ENCODE data around the gene NARS2.

DNA sequence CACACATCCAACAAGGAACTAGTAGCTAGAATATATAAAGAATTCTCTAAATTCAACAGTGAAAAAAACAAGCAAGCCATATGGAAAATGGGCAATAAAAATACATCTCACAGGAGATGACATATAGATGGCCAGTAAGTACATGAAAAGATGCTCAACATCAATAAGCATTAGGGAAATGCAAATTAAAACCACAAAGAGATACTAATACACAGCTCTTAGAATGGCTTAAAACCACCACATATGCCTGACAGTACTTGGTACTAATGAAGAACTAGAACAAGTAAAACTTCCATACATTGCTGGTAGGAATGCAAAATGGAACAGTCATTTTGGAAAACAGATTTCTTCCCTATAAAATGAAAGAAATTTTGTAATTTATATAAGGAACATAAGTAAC is 85.5 kb downstream of the NARS2 start:
- no peak for TF ChIP-seq YY1 (IDR thresholded peaks at IDR 0.05; ENCODE audit: insufficient read depth, insufficient read length)
- no peak for TF ChIP-seq ZNF274 (IDR thresholded peaks at IDR 0.05; ENCODE audit: low read depth, low read length)
- TF ChIP-seq SUZ12 (IDR thresholded peaks at IDR 0.05; ENCODE audit: extremely low read depth, insufficient read depth, insufficient read length): no peak

Measured in NT2/D1 (cell line).